ENCODE data around the gene LIME1. TPM values are rescaled to one million over a fixed set of nuclear protein-coding genes. Genes with fewer than 3 reads are reported as not detected.
A peak's percentile ranks its signal among the peaks of the same experiment; 100 is the strongest.

The LIME1 gene
- total RNA-seq, 2 experiments from 2014 or later: 149 to 165 TPM

DNA sequence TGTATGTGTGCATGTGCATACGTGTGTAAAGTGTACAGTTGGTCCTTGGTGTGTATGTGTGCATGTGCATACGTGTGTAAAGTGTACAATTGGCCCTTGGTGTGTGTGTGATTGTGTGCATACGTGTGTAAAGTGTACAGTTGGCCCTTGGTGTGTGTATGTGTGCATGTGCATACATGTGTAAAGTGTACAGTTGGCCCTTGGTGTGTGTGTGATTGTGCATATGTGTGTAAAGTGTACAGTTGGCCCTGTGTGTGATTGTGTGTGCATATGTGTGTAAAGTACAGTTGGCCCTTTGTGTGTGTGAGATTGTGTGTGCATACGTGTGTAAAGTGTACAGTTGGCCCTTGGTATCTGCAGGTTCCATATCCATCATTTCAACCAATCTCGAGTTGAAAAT, 5.1 kb upstream of the LIME1 start:
- intact Hi-C loops (cut with DNase I, micrococcal nuclease): loop anchor here in 1 of 2 experiments (10.0 kb wide), 1 partner anchor 77 kb away; the partner anchor contains the start of genes RTEL1 and STMN3
- Histone ChIP-seq H3K4me1 (ENCODE audit: insufficient read depth, low read length) (peaks cover 83% of the 10 kb centered on the region), H3K27me3 (ENCODE audit: control insufficient read depth in 1 of 2, insufficient read depth in 2 of 2, low read length in 2 of 2) (no peaks in the 10 kb centered on the region), H3K27ac (ENCODE audit: low read depth in 1 of 2, low read length in 2 of 2) (no peak overlapping the region), H3K4me3 (ENCODE audit: low read length) (no peak overlapping the region), H3K9me3 (ENCODE audit: control insufficient read depth in 1 of 2, insufficient read depth in 1 of 2, low read length in 2 of 2) (no peaks in the 10 kb centered on the region), H3K36me3 (ENCODE audit: insufficient read depth, low read length) (peaks cover 38% of the 10 kb centered on the region)
- ATAC-seq (ENCODE audit: poor library complexity) (no peak), DNase-seq (no peak)
- CTCF ChIA-PET: no interaction called here
- Mint-ChIP-seq H3K4me3 (no peak overlapping the region), H3K36me3 (ENCODE audit: low read depth) (peaks cover 42% of the 10 kb centered on the region), H3K9me3 (no peaks in the 10 kb centered on the region), H3K27me3 (no peaks in the 10 kb centered on the region), H3K4me1 (ENCODE audit: low read depth) (peaks cover 44% of the 10 kb centered on the region), H3K27ac (no peak overlapping the region)
- TF ChIP-seq, protein P1, sequence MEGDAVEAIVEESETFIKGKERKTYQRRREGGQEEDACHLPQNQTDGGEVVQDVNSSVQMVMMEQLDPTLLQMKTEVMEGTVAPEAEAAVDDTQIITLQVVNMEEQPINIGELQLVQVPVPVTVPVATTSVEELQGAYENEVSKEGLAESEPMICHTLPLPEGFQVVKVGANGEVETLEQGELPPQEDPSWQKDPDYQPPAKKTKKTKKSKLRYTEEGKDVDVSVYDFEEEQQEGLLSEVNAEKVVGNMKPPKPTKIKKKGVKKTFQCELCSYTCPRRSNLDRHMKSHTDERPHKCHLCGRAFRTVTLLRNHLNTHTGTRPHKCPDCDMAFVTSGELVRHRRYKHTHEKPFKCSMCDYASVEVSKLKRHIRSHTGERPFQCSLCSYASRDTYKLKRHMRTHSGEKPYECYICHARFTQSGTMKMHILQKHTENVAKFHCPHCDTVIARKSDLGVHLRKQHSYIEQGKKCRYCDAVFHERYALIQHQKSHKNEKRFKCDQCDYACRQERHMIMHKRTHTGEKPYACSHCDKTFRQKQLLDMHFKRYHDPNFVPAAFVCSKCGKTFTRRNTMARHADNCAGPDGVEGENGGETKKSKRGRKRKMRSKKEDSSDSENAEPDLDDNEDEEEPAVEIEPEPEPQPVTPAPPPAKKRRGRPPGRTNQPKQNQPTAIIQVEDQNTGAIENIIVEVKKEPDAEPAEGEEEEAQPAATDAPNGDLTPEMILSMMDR (IDR thresholded peaks at IDR 0.05): no peak
- POLR2A ChIA-PET: interaction anchor here (0.6 to 5.0 kb wide), 4 partner anchors 19 to 99 kb away, joined by 3 to 27 read pairs (median 3); partner anchors contain the start of genes ARFRP1, STMN3 and ZGPAT

- H3K9me3 Mint-ChIP-seq: no peaks in the 10 kb centered on the region
- H3K27me3 ChIP-seq (ENCODE audit: control insufficient read depth in 1 of 2, insufficient read depth in 2 of 2, low read length in 2 of 2): no peaks in the 10 kb centered on the region
- ChIA-PET CTCF (no interaction called here), POLR2A (no interaction called here)
- peaks cover 38% of the 10 kb centered on the region for H3K4me1 Mint-ChIP-seq (ENCODE audit: low read depth)
- no peak overlapping the region for H3K27ac ChIP-seq (ENCODE audit: low read depth in 1 of 2, low read length in 2 of 2)
- no peak overlapping the region for H3K4me3 Mint-ChIP-seq
- TF ChIP-seq, protein P1 (IDR thresholded peaks at IDR 0.05): no peak
- peaks cover 80% of the 10 kb centered on the region for H3K4me1 ChIP-seq (ENCODE audit: insufficient read depth, low read length)
- peaks cover 44% of the 10 kb centered on the region for H3K36me3 Mint-ChIP-seq (ENCODE audit: low read depth)
- H3K27ac Mint-ChIP-seq: no peak overlapping the region
- no peaks in the 10 kb centered on the region for H3K27me3 Mint-ChIP-seq
- no peaks in the 10 kb centered on the region for H3K9me3 ChIP-seq (ENCODE audit: control insufficient read depth in 1 of 2, insufficient read depth in 1 of 2, low read length in 2 of 2)
- ATAC-seq (ENCODE audit: poor library complexity) (no peak), DNase-seq (peak in 1 of 14 experiments; percentile 21)
- peaks cover 38% of the 10 kb centered on the region for H3K36me3 ChIP-seq (ENCODE audit: insufficient read depth, low read length)
- intact Hi-C loops (cut with DNase I, micrococcal nuclease): loop anchor here in 1 of 2 experiments (10.0 kb wide), 1 partner anchor 78 kb away; the partner anchor contains the start of genes RTEL1 and STMN3
- no peak overlapping the region for H3K4me3 ChIP-seq (ENCODE audit: low read length)
Observed at GRCh38 chr20:63732118-63733095, 4.1 kb upstream of the LIME1 start.

DNA sequence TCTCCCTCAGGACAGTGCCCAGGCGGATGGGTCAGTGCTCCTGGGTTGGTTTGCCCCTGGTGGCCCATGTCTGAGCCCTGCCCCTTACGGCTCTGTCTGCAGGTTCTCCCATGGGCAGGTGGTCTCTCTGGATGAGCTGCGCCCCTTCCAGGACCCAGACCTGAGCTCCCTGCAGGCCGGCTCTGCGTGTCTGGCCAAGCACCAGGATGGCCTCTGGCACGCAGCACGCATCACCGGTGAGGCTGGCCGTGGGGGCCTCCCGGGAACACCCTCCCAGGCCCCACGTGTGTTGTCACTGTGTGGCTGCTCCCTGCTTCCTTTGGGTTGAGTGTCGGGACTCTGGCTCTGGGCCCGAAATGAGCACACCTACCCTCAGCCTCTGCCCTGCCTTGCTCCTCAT, 3.3 kb upstream of the LIME1 start:
- intact Hi-C loops (cut with DNase I, micrococcal nuclease): loop anchor here in 1 of 2 experiments (10.0 kb wide), 1 partner anchor 78 kb away; the partner anchor contains the start of genes RTEL1 and STMN3
- Histone ChIP-seq H3K27me3 (ENCODE audit: control insufficient read depth in 1 of 2, insufficient read depth in 2 of 2, low read length in 2 of 2) (no peaks in the 10 kb centered on the region), H3K36me3 (ENCODE audit: insufficient read depth, low read length) (peaks cover 39% of the 10 kb centered on the region), H3K27ac (ENCODE audit: low read depth in 1 of 2, low read length in 2 of 2) (no peak overlapping the region), H3K4me1 (ENCODE audit: insufficient read depth, low read length) (peaks cover 76% of the 10 kb centered on the region), H3K4me3 (ENCODE audit: low read length) (no peak overlapping the region), H3K9me3 (ENCODE audit: control insufficient read depth in 1 of 2, insufficient read depth in 1 of 2, low read length in 2 of 2) (no peaks in the 10 kb centered on the region)
- H3K4me3 Mint-ChIP-seq: no peak overlapping the region
- no peaks in the 10 kb centered on the region for H3K27me3 Mint-ChIP-seq
- H3K9me3 Mint-ChIP-seq: no peaks in the 10 kb centered on the region
- no peak overlapping the region for H3K27ac Mint-ChIP-seq
- no peak for ATAC-seq (ENCODE audit: poor library complexity)
- TF ChIP-seq, protein P1 (IDR thresholded peaks at IDR 0.05): no peak
- CTCF ChIA-PET: no interaction called here
- peaks cover 31% of the 10 kb centered on the region for H3K4me1 Mint-ChIP-seq (ENCODE audit: low read depth)
- POLR2A ChIA-PET: interaction anchor here (1.4 to 9.9 kb wide), 2 partner anchors 18 to 25 kb away, joined by 4 to 118 read pairs; partner anchors contain the start of genes ARFRP1 and ZGPAT
- DNase-seq: no peak
- peaks cover 39% of the 10 kb centered on the region for H3K36me3 Mint-ChIP-seq (ENCODE audit: low read depth)
